Activated T-helper 17 cell treated with anti-CD3 and anti-CD28 coated beads, Interleukin-2, amount 50 U/mL, for 72 hours (primary cell): ENCODE data around the gene GGT5. TPM values are rescaled to one million over a fixed set of nuclear protein-coding genes. Genes with fewer than 3 reads are reported as not detected.
A peak's percentile ranks its signal among the peaks of the same experiment; 100 is the strongest.
"Not testable (repeated sequence)": the region's sequence is repeated elsewhere in the genome, so short reads cannot be mapped to it uniquely, and the experiment has no call there.

ENCODE experiments used
- ATAC-seq: fragments of 150-1000 bp; cut with Tn5 transposase; replicated peaks from 2 replicates; pipeline ENCODE4 v1.10.0; 2021; ENCODE audit warnings: mild to moderate bottlenecking, moderate library complexity
- H3K27ac Mint-ChIP-seq: one replicate; pipeline ENCODE4 v1.8.0; 2022; ENCODE audit warnings: mixed read lengths
- H3K27me3 Mint-ChIP-seq: one replicate; pipeline ENCODE4 v1.8.0; 2022; ENCODE audit warnings: mixed read lengths
- H3K36me3 Mint-ChIP-seq: one replicate; pipeline ENCODE4 v1.8.0; 2022; ENCODE audit warnings: low read depth, mild to moderate bottlenecking, mixed read lengths
- H3K4me1 Mint-ChIP-seq: one replicate; pipeline ENCODE4 v1.8.0; 2022; ENCODE audit warnings: mixed read lengths
- H3K4me3 Mint-ChIP-seq: one replicate; pipeline ENCODE4 v1.8.0; 2022; ENCODE audit warnings: mild to moderate bottlenecking, mixed read lengths
- H3K9me3 Mint-ChIP-seq: one replicate; pipeline ENCODE4 v1.8.0; 2022; ENCODE audit warnings: mixed read lengths
- total RNA-seq, 2 donors: library from RNA; stranded (reverse); gene quantifications; one replicate each; pipeline ENCODE4 v1.2.3, GENCODE V29; 2022

GGT5 gene
- total RNA-seq, 2 donors from 2014 or later: 0.19 TPM; not detected in 1

DNA sequence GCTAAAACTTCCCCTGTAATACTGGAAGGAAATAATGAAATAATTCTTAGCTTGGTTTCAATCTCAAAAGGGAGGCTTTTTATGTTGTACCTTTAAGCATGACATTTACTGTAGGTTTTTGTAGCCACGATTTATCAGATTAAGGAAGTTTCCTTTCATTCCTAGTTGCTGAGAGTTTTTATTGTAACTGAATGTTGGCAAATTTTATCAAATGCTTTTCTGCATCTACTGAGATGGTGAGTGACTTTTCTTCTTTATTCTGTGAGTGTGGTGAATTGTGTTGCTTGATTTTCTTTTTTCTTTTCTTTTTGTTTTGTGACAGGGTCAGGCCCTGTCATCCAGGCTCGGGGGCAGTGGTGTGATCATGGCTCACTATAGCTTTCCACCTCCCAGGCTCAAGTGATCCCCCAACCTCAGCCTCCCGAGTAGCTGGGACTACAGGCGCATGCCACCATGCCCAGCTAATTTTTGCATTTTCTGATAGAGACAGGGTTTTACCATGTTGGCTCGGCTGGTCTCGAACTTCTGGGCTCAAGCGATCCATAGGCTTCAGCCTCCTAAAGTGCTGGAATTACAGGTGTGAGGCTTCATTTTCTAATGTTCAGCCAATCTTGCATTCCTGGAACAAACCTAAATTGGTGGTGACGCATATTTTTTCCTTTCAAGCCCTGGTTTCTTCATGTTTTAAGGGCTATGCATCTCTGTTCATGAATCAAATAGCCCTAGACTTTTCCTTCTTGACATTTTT, 37.4 kb downstream of the GGT5 start:
- Mint-ChIP-seq H3K9me3 (no peaks in the 10 kb centered on the region), H3K4me1 (peaks cover 11% of the 10 kb centered on the region), H3K27me3 (no peaks in the 10 kb centered on the region), H3K27ac (peak overlapping the region; percentile 72), H3K36me3 (no peaks in the 10 kb centered on the region), H3K4me3 (no peak overlapping the region)
- no peak for ATAC-seq

DNA sequence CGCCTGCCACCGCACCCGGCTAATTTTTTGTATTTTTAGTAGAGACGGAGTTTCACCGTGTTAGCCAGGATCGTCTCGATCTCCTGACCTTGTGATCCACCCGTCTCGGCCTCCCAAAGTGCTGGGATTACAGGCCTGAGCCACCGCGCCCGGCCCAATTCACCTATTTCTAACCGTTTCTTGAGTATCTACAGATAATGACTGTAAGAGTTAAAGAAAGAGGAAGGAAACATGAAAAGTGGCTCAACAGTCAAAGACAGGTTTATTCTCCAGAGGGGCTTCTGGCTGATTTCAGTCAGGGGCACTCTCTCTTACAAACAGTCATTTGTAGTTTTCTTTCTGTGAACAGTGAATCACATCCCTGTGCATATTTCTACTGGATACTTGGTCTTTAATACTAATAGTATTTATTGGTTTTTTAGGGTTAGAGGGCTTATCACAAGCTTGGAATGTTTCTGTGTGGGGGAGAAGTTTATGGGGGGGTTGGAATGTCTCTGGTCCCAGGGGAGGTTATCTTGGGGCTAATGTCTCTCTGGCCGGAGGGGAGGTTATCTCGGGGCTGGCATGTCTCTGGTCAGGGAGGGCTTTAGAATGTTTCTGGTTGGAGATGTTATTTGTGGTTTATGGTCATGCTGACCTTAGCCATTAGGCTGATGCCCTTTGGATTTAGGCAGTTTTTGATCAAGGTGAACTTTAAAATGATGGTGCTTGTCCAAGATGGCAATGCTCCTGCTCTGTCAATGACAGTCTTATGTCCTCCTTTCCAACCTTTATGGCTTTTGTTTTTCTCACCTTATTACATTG, 38.2 kb downstream of the GGT5 start:
- H3K36me3 Mint-ChIP-seq, H3K9me3 Mint-ChIP-seq, ATAC-seq, H3K4me3 Mint-ChIP-seq, H3K27me3 Mint-ChIP-seq: not testable (repeated sequence)
- Mint-ChIP-seq H3K27ac (peak overlapping the region; percentile 72), H3K4me1 (peaks cover 11% of the 10 kb centered on the region)

DNA sequence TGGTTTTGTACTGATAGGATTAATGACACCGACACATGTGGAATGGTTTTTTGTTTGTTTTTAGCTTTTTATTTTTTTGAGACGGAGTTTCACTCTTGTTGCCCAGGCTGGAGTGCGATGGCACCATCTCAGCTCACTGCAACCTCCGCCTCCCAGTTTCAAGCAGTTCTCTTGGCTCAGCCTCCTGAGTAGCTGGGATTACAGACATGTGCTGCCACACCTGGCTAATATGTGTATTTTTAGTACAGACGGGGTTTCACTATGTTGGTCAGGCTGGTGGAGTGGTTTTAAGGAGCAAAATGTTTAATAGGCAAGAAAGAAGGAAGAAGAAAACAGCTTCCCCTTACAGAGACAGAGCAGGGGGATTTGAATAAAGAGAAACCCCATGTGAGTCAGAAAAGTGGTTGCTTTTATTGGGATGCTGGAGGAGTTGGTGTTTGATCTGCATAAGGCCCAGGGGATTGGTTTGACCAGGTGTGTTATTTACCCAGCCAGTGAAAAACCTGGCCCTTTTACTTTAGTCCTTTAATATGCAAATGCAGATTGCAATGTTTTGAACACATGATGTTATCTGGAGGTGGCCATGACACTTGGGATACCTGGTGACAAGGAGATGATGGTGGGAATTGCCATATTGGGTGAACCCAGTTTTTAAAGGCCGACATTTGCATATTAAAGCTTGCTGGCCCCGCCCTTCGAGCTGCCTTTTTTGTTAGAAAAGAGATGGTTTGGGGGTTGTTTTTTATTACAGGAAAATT, 39.3 kb downstream of the GGT5 start:
- Mint-ChIP-seq H3K36me3 (no peaks in the 10 kb centered on the region), H3K4me1 (peaks cover 11% of the 10 kb centered on the region), H3K9me3 (no peaks in the 10 kb centered on the region), H3K27me3 (no peaks in the 10 kb centered on the region), H3K27ac (no peak overlapping the region), H3K4me3 (no peak overlapping the region)
- no peak for ATAC-seq

DNA sequence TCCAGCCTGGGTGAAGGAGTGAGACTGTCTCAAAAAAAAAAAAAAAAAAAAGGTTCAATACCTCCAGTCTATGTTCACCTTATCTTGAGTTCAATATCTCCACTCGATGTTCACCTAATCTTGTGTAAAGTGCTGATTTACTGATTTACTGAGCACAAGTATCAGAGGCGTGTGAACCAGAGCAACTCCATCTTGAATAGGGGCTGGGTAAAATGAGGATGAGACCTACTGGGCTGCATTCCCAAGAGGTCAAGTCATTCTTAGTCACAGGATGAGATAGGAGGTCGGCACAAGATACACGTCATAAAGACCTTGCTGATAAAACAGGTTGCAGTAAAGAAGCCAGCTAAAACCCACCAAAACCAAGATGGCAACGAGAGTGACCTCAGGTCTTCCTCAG, 41.0 kb downstream of the GGT5 start:
- ATAC-seq, H3K27me3 Mint-ChIP-seq, H3K9me3 Mint-ChIP-seq, H3K36me3 Mint-ChIP-seq, H3K4me3 Mint-ChIP-seq, H3K27ac Mint-ChIP-seq: not testable (repeated sequence)
- H3K4me1 Mint-ChIP-seq: peaks cover 11% of the 10 kb centered on the region

DNA sequence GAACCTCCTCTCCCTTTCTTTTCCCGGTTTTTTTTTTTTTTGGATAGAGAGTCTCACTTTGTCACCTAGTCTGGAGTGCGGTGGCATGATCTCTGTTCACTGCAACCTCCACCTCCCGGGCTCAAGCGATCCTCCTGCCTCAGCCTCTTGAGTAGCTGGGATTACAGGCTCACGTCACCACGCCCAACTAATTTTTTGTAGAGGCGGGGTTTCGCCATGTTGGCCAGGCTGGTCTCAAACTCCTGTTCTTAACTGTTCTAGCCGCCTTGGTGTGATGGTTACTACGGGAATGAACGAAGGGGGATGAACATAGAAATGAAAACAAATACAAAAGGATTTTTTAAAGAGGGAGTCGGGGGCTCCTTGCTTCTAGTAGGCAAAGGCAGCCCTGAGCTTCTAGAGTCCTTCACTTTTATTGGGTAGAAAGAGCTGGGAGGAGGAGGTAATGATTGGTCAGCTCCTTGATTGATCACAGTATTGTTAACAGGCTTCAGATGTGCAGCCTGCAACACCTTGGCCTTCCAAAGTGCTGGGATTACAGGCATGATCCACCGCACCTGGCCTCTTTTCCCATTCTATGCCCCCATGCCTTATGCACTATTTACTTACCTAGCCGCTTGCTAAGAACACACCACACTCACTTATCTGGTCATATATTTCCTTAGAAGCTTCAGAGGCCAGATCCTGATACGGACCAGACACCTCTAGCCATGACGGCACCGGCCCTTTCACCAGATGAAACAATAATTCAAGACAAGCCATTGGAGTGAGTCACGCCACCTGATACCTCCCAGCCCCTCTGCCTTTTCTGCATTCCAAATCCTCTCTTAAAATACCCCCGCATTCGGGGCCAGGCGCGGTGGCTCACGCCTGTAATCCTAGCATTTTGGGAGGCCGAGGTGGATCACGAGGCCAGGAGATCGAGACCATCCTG, 42.9 kb downstream of the GGT5 start:
- H3K4me1 Mint-ChIP-seq: peaks cover 6% of the 10 kb centered on the region
- H3K36me3 Mint-ChIP-seq: no peaks in the 10 kb centered on the region
- no peak overlapping the region for H3K27ac Mint-ChIP-seq
- no peaks in the 10 kb centered on the region for H3K27me3 Mint-ChIP-seq
- no peak for ATAC-seq
- H3K4me3 Mint-ChIP-seq: no peak overlapping the region
- no peaks in the 10 kb centered on the region for H3K9me3 Mint-ChIP-seq

DNA sequence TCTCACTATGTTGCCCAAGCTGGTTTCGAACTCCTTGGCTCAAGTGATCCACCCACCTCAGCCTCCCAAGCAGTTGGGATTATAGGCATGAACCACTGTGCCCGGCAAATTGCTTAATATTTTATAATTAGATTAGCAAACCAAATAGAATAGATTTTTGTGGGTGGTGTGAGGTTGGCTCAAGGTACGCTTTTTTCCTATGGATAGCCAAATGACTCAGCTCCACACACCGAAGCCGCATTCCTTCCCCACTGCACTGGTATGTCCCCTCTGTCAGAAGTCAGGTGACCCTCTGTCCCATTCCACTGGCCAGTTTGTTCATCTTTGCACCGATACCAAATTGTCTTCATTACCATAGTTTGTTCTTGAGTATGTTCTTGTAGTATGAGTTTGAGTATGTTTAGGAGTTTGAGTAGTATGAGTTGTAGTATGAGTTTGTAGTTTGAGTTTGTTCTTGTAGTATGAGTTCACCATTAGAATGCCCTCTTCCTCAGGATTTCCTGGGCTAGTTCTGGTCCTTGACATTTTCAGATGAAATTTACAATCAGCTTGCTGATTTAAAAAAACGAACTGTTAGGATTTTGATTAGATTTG, 44.2 kb downstream of the GGT5 start:
- H3K27me3 Mint-ChIP-seq: no peaks in the 10 kb centered on the region
- no peak overlapping the region for H3K27ac Mint-ChIP-seq
- H3K4me3 Mint-ChIP-seq: no peak overlapping the region
- peaks cover 6% of the 10 kb centered on the region for H3K4me1 Mint-ChIP-seq
- no peaks in the 10 kb centered on the region for H3K36me3 Mint-ChIP-seq
- no peaks in the 10 kb centered on the region for H3K9me3 Mint-ChIP-seq
- ATAC-seq: no peak

DNA sequence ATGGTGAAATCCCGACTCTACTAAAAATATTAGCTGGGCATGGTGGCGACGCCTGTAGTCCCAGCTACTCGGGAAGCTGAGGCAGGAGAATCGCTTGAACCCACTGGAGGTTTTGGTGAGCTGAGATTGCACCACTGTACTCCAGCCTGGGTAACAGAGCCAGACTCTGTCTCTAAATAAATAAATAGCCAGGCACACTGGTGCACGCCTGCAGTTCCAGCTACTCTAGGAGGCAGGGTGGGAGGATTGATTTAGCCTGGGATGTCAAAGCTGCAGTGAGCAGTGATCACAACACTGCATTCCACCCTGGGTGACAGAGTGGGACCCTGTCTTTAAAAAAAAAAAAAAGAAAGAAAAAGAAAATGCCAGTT, 46.2 kb downstream of the GGT5 start:
- Mint-ChIP-seq H3K27ac (no peak overlapping the region), H3K36me3 (no peaks in the 10 kb centered on the region), H3K4me1 (peaks cover 6% of the 10 kb centered on the region), H3K27me3 (no peaks in the 10 kb centered on the region), H3K4me3 (no peak overlapping the region), H3K9me3 (no peaks in the 10 kb centered on the region)
- no peak for ATAC-seq

DNA sequence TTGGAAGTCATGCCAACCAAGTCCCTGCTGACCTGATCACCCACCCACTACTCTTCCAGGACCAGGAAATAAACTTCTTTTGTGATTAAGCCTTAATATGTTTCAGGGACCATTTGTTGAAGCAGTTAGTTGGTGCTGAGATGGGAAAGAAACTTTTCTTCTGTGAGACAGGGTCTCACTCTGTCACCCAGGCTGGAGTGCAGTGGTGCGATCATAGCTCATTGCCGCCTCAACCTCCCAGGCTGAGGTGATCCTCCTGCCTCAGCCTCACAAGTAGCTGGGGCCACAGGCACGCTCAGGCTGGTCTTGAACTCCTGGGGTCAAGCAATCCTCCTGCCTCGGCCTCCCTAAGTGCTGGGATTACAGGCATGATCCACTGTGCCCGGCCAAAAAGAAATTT, 53.0 kb downstream of the GGT5 start:
- H3K36me3 Mint-ChIP-seq: no peaks in the 10 kb centered on the region
- no peaks in the 10 kb centered on the region for H3K27me3 Mint-ChIP-seq
- no peak overlapping the region for H3K4me3 Mint-ChIP-seq
- H3K4me1 Mint-ChIP-seq: no peaks in the 10 kb centered on the region
- H3K27ac Mint-ChIP-seq: no peak overlapping the region
- H3K9me3 Mint-ChIP-seq: no peaks in the 10 kb centered on the region
- no peak for ATAC-seq

DNA sequence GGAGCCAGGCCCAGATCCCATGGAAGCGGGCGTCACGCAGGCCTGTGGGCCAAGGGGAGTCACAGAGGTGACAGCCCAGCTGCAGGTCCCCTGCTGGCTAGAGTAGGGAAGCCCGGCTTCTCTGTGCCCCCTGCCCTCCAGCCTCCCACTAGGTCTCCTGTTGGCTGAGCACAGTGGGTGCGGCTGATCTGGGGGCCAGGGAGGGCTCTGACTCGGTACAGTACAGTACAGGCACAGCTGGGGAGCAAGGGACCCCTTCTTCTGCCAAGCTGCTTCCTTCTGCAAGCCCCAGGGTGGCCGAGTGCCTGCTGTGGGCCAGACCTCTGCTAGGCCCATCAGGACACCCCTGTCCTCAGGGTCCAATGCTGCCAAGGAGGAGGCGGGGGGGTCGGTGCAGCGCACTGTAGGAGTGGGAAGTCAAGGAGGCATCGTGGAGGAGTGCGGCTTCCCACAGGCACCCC, 53.5 kb downstream of the GGT5 start:
- Mint-ChIP-seq H3K9me3 (no peaks in the 10 kb centered on the region), H3K4me3 (no peak overlapping the region), H3K36me3 (no peaks in the 10 kb centered on the region), H3K4me1 (no peaks in the 10 kb centered on the region), H3K27ac (peak overlapping the region; percentile 45), H3K27me3 (no peaks in the 10 kb centered on the region)
- peak; percentile 3 for ATAC-seq

DNA sequence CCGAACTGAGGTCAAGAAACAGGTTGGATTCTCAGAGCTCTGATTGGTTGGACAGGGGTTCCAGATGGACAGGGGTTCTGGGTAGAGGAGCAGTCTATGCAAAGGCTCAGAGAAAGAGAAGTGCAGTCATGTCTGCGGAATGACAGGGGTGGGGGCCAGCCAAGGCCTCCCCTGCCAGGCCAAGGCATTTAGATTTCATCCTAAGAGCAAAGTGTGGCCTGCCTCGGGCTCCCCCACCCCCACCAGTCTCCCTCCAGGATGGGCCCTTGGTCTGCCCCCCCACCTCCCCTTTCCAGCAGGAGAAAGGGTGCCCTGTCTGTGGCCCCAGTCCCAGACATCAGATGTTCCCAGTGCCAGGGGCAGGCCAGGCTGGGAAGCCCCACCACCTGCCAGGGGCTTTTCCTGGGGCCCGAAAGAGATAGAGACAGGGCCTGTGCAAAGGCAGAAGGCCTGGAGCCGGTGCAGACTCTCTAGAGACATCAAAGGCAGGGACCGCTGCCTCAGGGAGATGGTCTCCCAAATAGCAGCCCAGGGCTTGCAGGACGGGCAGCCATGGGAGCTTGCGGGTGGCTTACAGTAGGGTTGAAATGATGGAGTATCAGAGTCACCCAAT, 54.2 kb downstream of the GGT5 start:
- no peaks in the 10 kb centered on the region for H3K36me3 Mint-ChIP-seq
- ATAC-seq: no peak
- H3K4me1 Mint-ChIP-seq: no peaks in the 10 kb centered on the region
- H3K27me3 Mint-ChIP-seq: no peaks in the 10 kb centered on the region
- H3K9me3 Mint-ChIP-seq: no peaks in the 10 kb centered on the region
- peak overlapping the region; percentile 45 for H3K27ac Mint-ChIP-seq
- H3K4me3 Mint-ChIP-seq: no peak overlapping the region

DNA sequence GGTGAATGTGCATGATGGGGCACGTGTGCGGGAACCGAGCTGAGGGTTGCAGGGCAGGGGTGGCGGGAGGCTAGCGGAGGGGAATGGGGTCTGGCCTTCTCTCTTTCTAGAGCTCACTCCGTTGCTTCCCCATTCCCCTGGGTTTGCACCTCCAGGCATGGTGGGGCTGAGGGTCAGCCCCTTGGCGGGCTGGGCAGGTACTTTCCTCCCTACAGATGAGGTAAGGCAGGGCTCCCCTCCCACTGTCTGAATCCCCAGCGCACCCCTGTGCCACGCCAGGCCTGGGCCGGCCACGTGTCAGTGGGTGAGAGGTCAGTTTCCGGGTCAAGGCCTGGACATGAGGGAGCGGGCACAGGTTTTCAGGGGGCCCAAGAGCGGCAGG, 54.7 kb downstream of the GGT5 start:
- Mint-ChIP-seq H3K9me3 (no peaks in the 10 kb centered on the region), H3K27me3 (no peaks in the 10 kb centered on the region), H3K4me1 (no peaks in the 10 kb centered on the region), H3K36me3 (no peaks in the 10 kb centered on the region), H3K4me3 (no peak overlapping the region), H3K27ac (no peak overlapping the region)
- ATAC-seq: no peak

DNA sequence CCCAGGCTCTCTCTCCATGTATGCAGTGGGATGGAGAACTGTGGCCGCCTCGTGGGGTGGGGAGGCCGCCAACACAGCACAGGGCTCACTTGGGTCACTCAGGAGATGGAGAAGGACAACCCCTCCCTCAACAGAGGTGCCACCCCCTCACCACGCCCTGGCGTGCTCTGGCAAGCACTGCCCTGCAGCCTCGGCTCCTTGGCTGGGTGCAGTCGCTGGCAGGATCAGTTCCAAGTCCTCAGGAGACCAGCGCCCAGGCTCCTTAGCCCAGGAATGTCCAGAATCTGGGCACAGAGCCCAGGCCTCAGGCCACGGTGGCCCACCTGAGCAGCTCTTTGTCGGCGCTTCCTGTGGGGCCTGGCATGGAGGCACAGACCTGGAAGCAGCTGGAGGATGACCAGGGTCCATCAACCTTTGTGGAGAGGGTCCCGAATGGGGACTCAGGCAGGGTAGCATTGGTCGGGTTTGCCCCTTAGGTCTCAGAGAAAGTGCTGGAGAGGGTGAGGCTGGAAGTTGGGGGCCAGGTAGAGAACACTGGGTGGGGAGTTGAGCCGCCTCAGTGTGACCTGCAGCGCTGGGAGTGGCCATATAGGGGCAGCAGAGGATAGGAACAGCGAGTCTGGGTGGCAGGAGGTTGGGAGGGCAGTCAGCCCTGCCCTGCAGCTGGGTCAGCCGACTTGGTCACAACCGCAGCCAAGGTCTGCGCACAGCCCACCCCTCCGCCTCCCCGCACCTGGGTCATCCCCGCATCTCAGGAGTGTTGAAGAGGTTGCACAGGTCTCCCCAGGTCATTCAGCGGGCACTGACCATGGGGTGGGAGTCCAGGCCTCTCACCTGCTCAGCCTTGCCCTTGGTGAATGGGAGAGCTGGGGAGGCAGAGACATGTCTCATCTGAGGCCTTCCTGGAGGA, 55.4 kb downstream of the GGT5 start:
- Mint-ChIP-seq H3K9me3 (no peaks in the 10 kb centered on the region), H3K27me3 (no peaks in the 10 kb centered on the region), H3K36me3 (no peaks in the 10 kb centered on the region), H3K27ac (no peak overlapping the region), H3K4me1 (no peaks in the 10 kb centered on the region), H3K4me3 (no peak overlapping the region)
- peak; percentile 60 for ATAC-seq
